Measurements from ENCODE around the gene TMCC1. TPM values are rescaled to one million over a fixed set of nuclear protein-coding genes. Genes with fewer than 3 reads are reported as not detected.

Gene TMCC1
- total RNA-seq, 2 donors from 2014 or later, result 10.1 to 13.2 TPM

GRCh38 chr3:129607391-129608068 is 286.0 kb downstream of the TMCC1 start:
- no peaks in the 10 kb centered on the region for H3K27me3 ChIP-seq
- H3K4me1 ChIP-seq, result peaks cover 46% of the 10 kb centered on the region
- DNase-seq (no peak), ATAC-seq (no peak)
- TF ChIP-seq CTCF (IDR thresholded peaks at IDR 0.05) (no peak), POLR2A (IDR thresholded peaks at IDR 0.05) (no peak)
- WGBS, 2 donors, result 40 to 51% methylated on average over 8 to 18 of the region's 18 CpGs
- no peaks in the 10 kb centered on the region for H3K9me3 ChIP-seq
- intact Hi-C loops (cut with DNase I), result no loop called here
- peak overlapping the region in 3 of 4 donors; percentile 66 to 79 (median 74) for H3K27ac ChIP-seq
- H3K4me3 ChIP-seq, result peak overlapping the region in 1 of 2 donors; percentile 47
- no peaks in the 10 kb centered on the region for H3K36me3 ChIP-seq (replicated peaks in 1 of 2; ENCODE audit: insufficient read depth in 1 of 2, low read depth in 2 of 2)

- DNase-seq (peak; percentile 51 to 70 (median 60)), ATAC-seq (peak; percentile 61)
- peaks cover 50% of the 10 kb centered on the region for H3K4me1 ChIP-seq
- peak in 2 of 3 donors; percentile 50 to 73 for TF ChIP-seq POLR2A (IDR thresholded peaks at IDR 0.05)
- TF ChIP-seq CTCF (IDR thresholded peaks at IDR 0.05), result no peak
- intact Hi-C loops (cut with DNase I), result no loop called here
- peak within 1 kb of the TSS; percentile 45 to 79 (median 70) for H3K27ac ChIP-seq
- no peaks in the 10 kb centered on the region for H3K36me3 ChIP-seq (replicated peaks in 1 of 2; ENCODE audit: insufficient read depth in 1 of 2, low read depth in 2 of 2)
- H3K27me3 ChIP-seq, result no peaks in the 10 kb centered on the region
- WGBS, 2 donors, result 1 to 5% methylated on average over 39 to 44 of the region's 96 CpGs
- peak within 1 kb of the TSS; percentile 29 to 47 for H3K4me3 ChIP-seq
- no peaks in the 10 kb centered on the region for H3K9me3 ChIP-seq
These were observed 286.7 kb downstream of the TMCC1 start, which contains the start of gene PLXND1 for GRCh38 chr3:129606636-129607390. TSS of gene PLXND1 (minus strand) at chr3:129606676. CDS start at chr3:129606639, 37 bp downstream.

- intact Hi-C loops (cut with DNase I), result no loop called here
- ATAC-seq (peak; percentile 37), DNase-seq (peak; percentile 56 to 74 (median 66))
- Histone ChIP-seq H3K9me3 (no peaks in the 10 kb centered on the region), H3K27ac (peak overlapping the region; percentile 34 to 72 (median 55)), H3K4me1 (peaks cover 50% of the 10 kb centered on the region), H3K4me3 (peak overlapping the region in 1 of 2 donors; percentile 29), H3K27me3 (no peaks in the 10 kb centered on the region), H3K36me3 (replicated peaks in 1 of 2; ENCODE audit: insufficient read depth in 1 of 2, low read depth in 2 of 2) (no peaks in the 10 kb centered on the region)
- TF ChIP-seq POLR2A (IDR thresholded peaks at IDR 0.05), result no peak
- TF ChIP-seq CTCF (IDR thresholded peaks at IDR 0.05), result no peak
- WGBS, 2 donors, result 2% methylated on average over 94 of the region's 98 CpGs; no CpG with 5 or more reads in 1 of the 2 donors
These were observed 287.4 kb downstream of the TMCC1 start for GRCh38 chr3:129605922-129606635.

DNA sequence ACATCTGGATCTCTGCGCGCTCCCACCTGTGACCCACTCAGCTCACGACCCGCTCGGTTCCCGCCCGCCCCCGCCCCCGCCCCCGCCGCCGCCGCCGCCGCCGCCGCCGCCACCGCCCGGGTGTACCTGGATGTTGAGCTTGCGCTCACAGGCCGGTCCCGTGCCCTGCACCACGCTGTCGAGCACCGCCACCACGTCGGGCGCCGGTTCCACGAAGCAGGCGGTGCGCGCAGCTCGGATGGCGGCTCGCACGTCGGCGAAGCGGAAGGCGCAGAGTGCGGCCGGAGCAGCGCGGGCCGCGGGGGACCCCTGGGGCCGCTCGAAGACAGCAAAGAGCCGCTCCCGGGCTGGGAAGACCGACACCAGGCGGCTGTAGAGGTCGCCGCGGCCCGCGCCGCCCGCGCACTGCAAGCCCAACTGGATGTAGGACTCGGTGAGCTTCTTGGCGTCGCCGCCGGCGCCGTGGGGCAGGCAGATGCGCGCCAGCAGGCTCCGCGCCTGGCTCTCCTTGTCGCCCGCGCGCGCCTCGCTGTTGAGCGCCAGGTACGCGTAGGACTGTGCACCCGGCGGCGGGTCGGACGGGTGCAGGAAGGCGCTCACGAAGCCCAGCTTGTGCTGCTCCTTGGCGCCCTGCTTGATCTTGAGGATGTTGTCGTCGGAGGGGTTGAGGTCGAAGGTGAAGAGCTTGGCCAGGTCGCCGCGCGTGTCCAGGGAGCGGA is 288.1 kb downstream of the TMCC1 start:
- no peaks in the 10 kb centered on the region for H3K9me3 ChIP-seq
- intact Hi-C loops (cut with DNase I), result no loop called here
- DNase-seq (peak in 3 of 4 donors; percentile 46 to 61 (median 48)), ATAC-seq (no peak)
- H3K4me1 ChIP-seq, result peaks cover 52% of the 10 kb centered on the region
- whole genome bisulfite sequencing, 2 donors, result 11 to 60% methylated on average over 1 to 72 of the region's 98 CpGs
- no peaks in the 10 kb centered on the region for H3K36me3 ChIP-seq (replicated peaks in 1 of 2; ENCODE audit: insufficient read depth in 1 of 2, low read depth in 2 of 2)
- H3K4me3 ChIP-seq, result peak overlapping the region in 1 of 2 donors; percentile 29
- TF ChIP-seq POLR2A (IDR thresholded peaks at IDR 0.05), result no peak
- TF ChIP-seq CTCF (IDR thresholded peaks at IDR 0.05), result peak in 1 of 7 experiments; percentile 13
- no peaks in the 10 kb centered on the region for H3K27me3 ChIP-seq
- H3K27ac ChIP-seq, result peak overlapping the region; percentile 34 to 72 (median 55)
